Thyroid gland (tissue), 4 donors: Measurements from ENCODE around the gene CFI.

Source experiments
- POLR2A ChIP-seq, 2 donors: fragments of 450-650 bp; IDR thresholded peaks; one replicate each; pipeline ENCODE4 v1.6.1; 2017; ENCODE audit warnings: antibody characterized with exemption in 2 of 2, mild to moderate bottlenecking in 2 of 2, moderate library complexity in 1 of 2
- TF ChIP-seq, protein P1 (sequence below), 6 experiments: fragments of 200-600 bp in 3 of 6; fragments of 450-650 bp in 3 of 6; sonication (generic) in 3 of 6; IDR thresholded peaks; one replicate each; pipeline ENCODE4 v1.5.1; 2016 to 2019; ENCODE audit warnings: antibody characterized with exemption in 6 of 6, mild to moderate bottlenecking in 2 of 6, inconsistent platforms in 1 of 6, moderate library complexity in 1 of 6

DNA sequence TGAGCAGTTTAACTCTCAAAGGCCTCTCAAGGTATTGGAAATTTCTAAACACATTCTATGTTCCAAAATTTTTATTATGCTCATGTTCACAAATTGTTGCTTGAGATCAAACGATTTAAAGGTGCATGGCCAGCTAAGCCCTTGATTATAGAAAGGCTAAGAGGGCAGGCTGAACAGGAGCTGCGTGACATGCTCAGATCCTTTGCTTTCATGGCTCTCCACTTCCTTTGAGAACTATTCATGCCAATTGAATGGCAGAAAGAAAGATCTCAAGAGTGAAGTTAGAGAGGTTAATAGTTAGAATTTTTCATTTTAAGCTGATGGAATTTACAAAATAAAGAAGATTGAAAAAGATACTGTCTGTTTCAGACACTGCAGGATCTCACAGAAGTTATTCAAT lies 46.7 kb upstream of the CFI start:
- TF ChIP-seq POLR2A (IDR thresholded peaks at IDR 0.05), result no peak
- TF ChIP-seq, protein P1, sequence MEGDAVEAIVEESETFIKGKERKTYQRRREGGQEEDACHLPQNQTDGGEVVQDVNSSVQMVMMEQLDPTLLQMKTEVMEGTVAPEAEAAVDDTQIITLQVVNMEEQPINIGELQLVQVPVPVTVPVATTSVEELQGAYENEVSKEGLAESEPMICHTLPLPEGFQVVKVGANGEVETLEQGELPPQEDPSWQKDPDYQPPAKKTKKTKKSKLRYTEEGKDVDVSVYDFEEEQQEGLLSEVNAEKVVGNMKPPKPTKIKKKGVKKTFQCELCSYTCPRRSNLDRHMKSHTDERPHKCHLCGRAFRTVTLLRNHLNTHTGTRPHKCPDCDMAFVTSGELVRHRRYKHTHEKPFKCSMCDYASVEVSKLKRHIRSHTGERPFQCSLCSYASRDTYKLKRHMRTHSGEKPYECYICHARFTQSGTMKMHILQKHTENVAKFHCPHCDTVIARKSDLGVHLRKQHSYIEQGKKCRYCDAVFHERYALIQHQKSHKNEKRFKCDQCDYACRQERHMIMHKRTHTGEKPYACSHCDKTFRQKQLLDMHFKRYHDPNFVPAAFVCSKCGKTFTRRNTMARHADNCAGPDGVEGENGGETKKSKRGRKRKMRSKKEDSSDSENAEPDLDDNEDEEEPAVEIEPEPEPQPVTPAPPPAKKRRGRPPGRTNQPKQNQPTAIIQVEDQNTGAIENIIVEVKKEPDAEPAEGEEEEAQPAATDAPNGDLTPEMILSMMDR (IDR thresholded peaks at IDR 0.05), result no peak
